IPS-18c (cell line): ENCODE results near the gene CCDC107.
A peak's percentile ranks its signal among the peaks of the same experiment; 100 is the strongest.

Source experiments
- H3K4me3 ChIP-seq: 2 replicates; pipeline ENCODE4 v1.7.0; 2013; ENCODE audit warnings: low read depth, mild to moderate bottlenecking, low read length, moderate library complexity; ENCODE audit not compliant: insufficient read depth
- H3K9me3 ChIP-seq: one replicate; pipeline ENCODE4 v1.6.1; 2013; ENCODE audit warnings: mild to moderate bottlenecking, low read length, moderate library complexity; ENCODE audit not compliant: control insufficient read depth, insufficient read depth

CCDC107 gene

DNA sequence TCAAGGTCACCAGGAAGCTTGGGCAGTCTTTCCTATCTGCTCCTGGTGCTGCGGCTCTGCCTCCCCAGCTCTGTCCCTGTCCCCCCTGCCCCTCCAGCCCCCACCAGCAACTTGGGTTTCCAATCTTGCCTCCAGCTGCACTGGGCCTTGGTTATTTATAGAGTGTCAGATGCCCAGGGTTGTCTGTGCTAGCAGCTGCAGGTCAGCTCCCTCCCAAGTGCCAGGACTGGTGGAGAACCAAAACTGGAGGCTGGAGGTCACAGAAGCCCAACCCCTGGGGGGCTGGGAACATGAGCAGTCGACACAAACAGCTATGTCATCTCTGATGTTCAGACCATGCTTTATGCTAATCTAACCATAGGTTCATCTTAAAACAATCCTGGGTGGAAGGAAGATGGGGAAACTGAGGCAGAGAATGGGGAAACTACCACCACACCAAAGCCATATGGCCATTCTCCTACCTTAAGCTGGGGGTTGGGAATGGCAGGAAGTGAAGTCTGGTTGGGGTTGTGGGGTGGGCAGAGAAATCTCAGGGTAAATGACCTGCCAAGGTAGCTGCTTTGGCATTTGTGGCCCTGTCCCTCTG, 30.0 kb downstream of the CCDC107 start:
- Histone ChIP-seq H3K9me3 (no peaks in the 10 kb centered on the region), H3K4me3 (peak overlapping the region; percentile 85; the same call in 1 of the 2 replicates)

DNA sequence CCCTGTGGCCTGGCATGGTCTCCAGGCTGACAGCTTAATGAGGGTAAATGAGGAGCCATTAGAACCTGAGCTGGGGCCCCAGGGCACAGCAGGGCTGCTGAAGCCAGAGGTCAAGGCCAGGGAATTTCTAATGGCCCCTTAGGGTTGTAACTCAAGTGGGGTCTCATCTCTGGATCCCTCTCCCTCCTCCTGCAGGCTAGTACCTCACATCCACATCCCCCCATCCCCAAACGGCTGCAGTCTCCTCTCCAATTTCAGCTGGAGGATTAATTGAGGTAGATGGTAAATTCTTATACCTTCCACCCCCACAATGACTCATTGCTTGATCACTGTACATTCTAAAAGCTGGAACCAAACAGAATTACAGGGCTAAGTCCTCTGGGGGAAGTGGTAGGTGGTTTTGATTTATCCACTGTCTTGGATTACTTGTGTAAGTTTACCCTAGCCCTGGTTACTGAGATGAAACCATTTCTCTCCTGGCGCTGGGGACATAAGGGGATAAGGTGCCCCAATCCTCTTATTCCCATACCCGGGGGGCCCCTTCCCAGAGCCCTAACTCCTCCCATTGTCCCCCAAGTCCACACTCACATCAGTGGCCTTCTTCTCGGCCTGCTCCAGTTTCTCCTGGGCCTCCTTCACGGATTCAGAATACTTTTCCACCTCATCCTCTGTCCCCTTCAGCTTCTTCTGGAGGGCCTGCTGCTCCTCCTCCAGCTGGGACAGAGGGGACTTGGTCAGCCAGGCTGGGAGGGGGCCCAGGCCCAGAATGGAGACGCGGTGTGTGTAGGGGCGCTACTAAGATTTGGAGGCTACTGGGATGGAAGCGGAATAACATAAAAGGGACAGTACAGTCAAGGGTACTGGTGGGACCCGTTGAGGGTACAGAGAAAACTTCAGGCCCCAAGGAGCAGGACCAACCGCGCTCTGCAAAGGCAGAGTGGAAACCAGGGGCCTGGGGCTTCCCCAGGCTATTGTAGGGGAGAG, 30.8 kb downstream of the CCDC107 start:
- peak overlapping the region; percentile 85 for H3K4me3 ChIP-seq
- no peaks in the 10 kb centered on the region for H3K9me3 ChIP-seq

- H3K4me3 ChIP-seq = peak within 1 kb of the TSS; percentile 85
- H3K9me3 ChIP-seq = no peaks in the 10 kb centered on the region
Observed at GRCh38 chr9:35689542-35690293, 31.6 kb downstream of the CCDC107 start, which contains the start of gene TPM2. Gene TPM2 (minus strand): TSS chr9:35689925. CDS start chr9:35689817, 108 bp downstream.

- Histone ChIP-seq H3K4me3 (peak overlapping the region; percentile 85), H3K9me3 (no peaks in the 10 kb centered on the region)
Observed at GRCh38 chr9:35690294-35690613, 32.2 kb downstream of the CCDC107 start.

GRCh38 chr9:35690614-35691333, 32.7 kb downstream of the CCDC107 start:
- no peaks in the 10 kb centered on the region for H3K9me3 ChIP-seq
- H3K4me3 ChIP-seq = peak overlapping the region; percentile 85

DNA sequence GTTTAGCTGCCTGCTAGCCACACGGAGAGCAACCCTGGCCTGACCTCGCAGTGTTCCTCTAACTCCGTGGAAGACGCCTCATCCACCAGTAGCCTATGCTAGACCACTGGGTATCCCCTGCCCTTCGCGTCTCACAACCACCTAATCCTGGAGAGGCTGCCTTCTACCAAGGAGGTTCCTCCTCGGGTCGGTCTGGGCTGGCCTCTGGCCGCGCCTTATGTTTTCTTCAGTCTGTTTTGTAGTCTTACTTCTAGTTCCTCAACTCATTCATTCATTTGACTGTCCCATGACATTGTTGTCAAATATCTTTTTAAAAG, 33.2 kb downstream of the CCDC107 start:
- peak overlapping the region; percentile 85 for H3K4me3 ChIP-seq
- H3K9me3 ChIP-seq = no peaks in the 10 kb centered on the region

- no peaks in the 10 kb centered on the region for H3K9me3 ChIP-seq
- H3K4me3 ChIP-seq = no peak overlapping the region
Observed at GRCh38 chr9:35691757-35692301, 33.7 kb downstream of the CCDC107 start.

GRCh38 chr9:35695943-35696401, 37.9 kb downstream of the CCDC107 start:
- no peak overlapping the region for H3K4me3 ChIP-seq
- H3K9me3 ChIP-seq = no peaks in the 10 kb centered on the region

DNA sequence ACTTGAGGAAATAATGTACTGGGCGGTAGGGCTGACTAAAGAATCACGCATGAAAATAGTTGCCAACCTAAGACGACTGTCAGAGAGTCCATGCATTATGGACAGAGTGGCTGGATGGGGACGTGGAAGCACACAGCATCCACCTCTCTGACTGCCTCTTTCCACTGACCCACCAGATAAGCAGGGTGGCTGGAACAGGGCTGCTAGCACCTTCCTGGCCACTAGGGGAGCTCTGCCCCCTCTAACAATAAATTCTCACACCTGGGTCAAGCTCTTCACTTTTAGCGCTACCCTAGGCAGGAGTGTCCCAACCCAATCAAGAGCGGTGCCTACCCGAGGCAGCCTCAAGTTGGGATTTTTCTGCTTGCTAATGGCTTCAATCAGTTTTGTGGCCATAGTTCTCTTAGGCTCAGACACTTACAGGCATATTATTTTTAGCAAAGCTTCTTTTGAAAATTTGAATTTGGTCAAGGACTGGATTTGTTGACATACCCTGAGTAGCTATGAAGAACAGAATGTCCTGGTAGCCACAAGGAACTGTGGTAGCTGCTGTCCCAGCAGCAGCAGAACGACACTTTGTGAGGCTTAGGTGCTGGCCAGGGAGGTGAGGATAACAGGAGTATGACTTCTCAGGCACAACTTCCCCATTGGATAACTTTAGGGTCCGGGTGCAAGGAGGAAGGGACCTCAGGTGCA, 38.6 kb downstream of the CCDC107 start:
- H3K9me3 ChIP-seq = no peaks in the 10 kb centered on the region
- no peak overlapping the region for H3K4me3 ChIP-seq

DNA sequence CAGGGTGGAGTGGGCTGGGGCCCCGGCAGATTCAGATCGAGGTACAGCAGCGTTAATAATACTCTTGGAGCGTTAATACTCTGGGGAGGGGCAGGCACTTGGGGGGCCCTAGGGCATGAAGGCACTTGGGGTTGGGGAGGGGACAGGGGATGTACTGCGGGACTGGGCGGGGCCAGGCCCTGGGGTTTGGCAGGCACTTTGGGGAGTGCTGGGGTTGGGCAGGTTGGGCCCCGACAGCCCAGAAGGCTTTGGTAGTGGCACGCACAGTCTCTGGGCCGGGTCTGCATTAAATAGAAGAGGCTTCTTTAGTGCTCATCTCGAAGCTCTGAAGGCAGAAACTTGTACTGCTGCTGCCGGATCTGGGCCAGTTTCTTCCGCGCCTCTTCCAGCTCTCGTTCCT, 39.4 kb downstream of the CCDC107 start:
- H3K4me3 ChIP-seq = no peak overlapping the region
- H3K9me3 ChIP-seq = no peaks in the 10 kb centered on the region

DNA sequence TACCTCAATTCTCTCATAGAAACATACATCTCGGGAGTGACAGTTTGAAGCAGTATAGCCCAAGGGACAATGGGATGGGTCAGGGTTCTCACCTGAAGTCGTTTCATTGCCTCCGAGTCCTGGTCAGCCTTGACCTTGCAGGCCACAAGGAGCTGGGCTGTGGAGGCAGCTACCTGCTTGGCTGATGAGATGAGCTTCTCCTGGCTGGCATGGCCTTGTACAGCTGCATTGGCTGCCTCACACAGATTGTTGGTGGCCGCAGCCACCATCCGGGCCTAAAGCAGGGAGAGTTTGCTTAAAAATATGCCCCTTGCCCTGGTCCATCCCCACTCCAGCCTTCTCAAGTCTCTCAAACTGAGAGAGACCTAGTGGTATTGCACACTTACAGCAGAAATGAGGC, 40.1 kb downstream of the CCDC107 start:
- H3K9me3 ChIP-seq = no peaks in the 10 kb centered on the region

DNA sequence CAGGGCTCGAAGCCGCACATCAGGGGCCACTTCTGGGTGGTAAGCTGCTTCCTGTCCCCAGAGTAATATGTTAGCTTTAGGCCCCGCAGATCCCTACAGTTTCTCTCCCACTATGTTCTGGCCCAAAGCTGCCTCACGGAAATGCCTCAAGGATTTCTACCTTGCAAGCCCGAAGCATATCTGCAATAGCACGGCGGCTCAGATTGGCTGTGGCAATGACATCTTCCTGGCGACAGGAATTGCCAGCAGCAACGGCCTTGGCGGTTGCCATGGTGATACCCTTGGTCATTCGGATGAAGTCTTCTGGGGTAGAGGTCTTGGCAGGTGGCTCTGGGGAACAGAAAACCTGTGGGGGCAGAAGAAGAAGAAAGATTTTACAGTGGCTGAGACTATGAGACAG, 41.9 kb downstream of the CCDC107 start:
- no peaks in the 10 kb centered on the region for H3K9me3 ChIP-seq

More for the DNA sequence above, 40.1 kb downstream of the CCDC107 start:
- no peak overlapping the region for H3K4me3 ChIP-seq

GRCh38 chr9:35700942-35701341, 42.9 kb downstream of the CCDC107 start:
- no peak overlapping the region for H3K4me3 ChIP-seq

More for the DNA sequence above, 41.9 kb downstream of the CCDC107 start:
- H3K4me3 ChIP-seq = no peak overlapping the region

GRCh38 chr9:35702696-35703095, 44.6 kb downstream of the CCDC107 start:
- H3K4me3 ChIP-seq = no peak overlapping the region
- H3K9me3 ChIP-seq = no peaks in the 10 kb centered on the region

More at GRCh38 chr9:35700942-35701341, 42.9 kb downstream of the CCDC107 start:
- H3K9me3 ChIP-seq = no peaks in the 10 kb centered on the region

GRCh38 chr9:35703906-35704672, 46.0 kb downstream of the CCDC107 start:
- no peaks in the 10 kb centered on the region for H3K9me3 ChIP-seq

GRCh38 chr9:35705372-35705771, 47.3 kb downstream of the CCDC107 start:
- Histone ChIP-seq H3K4me3 (no peak overlapping the region), H3K9me3 (no peaks in the 10 kb centered on the region)

More at GRCh38 chr9:35703906-35704672, 46.0 kb downstream of the CCDC107 start:
- no peak overlapping the region for H3K4me3 ChIP-seq
